IPS-18c (cell line): ENCODE data around the gene HID1.

Experiments used
- H3K4me3 ChIP-seq: 2 replicates; pipeline ENCODE4 v1.7.0; 2013; ENCODE audit warnings: low read depth, mild to moderate bottlenecking, low read length, moderate library complexity; ENCODE audit not compliant: insufficient read depth
- H3K9me3 ChIP-seq: one replicate; pipeline ENCODE4 v1.6.1; 2013; ENCODE audit warnings: mild to moderate bottlenecking, low read length, moderate library complexity; ENCODE audit not compliant: control insufficient read depth, insufficient read depth

HID1 gene

GRCh38 chr17:74959826-74960515 lies 12.6 kb downstream of the HID1 start:
- Histone ChIP-seq H3K4me3 (no peak overlapping the region), H3K9me3 (no peaks in the 10 kb centered on the region)

DNA sequence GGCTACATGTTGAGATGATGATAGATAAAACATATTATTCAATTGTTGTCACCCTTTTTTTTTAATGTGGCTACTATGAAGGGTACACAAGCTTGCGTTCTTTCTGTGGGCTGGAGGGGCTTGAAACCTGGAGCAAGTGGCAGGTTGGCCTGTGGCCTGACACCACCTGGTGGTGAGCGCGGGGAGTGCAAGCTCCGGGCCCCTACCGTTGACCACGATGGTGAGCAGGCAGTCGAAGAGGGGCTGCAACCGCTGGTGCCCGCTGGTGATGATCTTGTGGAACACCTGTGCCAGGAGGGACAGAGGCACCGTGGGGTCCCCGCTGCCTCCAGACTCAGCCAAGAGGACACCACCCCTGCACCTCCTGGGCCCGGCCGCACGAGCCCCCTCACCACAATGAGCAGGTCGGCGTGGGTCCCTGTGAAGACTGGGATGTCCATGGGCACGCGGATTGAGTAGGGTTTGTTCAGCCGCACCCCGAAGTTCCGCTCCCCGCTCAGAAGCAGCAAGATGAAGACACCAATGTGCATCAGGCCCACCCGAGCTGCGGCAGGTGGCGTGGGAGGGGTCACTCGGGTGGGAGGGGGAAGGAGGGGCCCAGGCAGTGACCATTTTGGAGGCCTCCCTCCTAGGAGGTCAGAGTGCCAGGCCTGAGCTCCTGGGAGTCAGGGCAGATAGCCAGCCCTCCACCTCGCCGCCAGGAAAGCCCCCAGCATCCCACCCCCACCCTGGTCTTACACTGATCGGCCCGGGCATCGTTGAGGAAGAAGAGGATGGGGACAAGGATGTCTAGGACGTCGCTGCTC lies 14.4 kb downstream of the HID1 start:
- no peak overlapping the region for H3K4me3 ChIP-seq

GRCh38 chr17:74956093-74956492 lies 16.5 kb downstream of the HID1 start:
- no peak overlapping the region for H3K4me3 ChIP-seq
- peaks cover 4% of the 10 kb centered on the region for H3K9me3 ChIP-seq

More for the DNA sequence above, 14.4 kb downstream of the HID1 start:
- H3K9me3 ChIP-seq, result peaks cover 4% of the 10 kb centered on the region

DNA sequence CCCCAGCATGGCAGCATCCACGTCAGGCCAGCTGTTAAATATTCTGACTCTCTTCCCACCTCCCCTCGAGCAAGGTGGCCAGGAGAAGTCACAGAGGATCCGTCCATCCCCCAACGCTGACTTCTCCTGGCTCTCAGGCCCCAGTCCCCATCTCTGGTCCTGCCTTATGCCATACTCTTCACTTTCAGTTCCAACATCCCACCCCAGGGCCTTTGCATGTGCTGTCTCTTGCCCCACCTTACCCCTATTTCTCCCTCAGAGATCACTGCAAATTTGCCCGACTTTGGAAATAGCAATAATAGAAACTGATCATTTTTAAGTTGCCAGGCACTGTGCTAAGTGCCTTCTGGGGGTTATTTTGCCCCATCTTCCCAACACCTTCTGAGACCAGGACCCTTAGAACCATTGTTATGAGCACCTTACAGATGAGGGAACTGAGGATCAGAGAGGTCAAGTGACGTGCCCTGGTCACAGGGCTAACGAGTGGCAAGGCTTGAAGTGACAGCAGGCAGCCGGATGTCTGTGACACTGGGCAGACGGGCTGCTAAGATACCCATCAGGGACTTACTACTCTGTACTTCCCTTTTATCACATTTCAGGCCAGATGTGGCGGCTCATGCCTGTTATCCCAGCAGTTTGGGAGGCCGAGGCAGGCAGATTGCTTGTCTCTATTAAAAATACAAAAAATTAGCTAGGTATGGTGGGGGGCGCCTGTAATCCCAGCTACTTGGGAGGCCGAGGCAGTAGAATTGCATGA lies 17.7 kb downstream of the HID1 start:
- peaks cover 4% of the 10 kb centered on the region for H3K9me3 ChIP-seq
- H3K4me3 ChIP-seq, result no peak overlapping the region

DNA sequence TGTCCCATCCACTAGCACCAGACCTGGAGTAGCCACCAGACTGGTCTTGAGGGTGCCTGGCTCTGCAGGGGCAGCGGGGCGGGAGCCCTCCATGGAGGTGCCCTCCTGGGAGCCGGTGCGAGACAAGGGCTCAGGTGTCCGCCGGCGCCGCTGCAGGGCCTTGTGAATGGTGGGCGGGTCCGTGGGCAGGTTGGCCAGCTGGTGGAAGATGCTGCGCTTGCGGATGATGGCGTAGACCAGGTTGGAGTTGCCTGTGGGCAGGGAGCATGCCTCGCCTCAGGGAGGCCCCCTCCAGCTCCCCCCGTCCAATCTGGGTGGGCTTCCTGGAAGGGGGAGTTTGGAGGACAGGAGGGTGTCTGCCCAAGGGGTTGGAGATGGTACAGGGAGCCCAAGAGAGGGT lies 18.4 kb downstream of the HID1 start:
- H3K9me3 ChIP-seq, result peaks cover 4% of the 10 kb centered on the region
- no peak overlapping the region for H3K4me3 ChIP-seq

GRCh38 chr17:74953134-74953687 lies 19.3 kb downstream of the HID1 start:
- H3K4me3 ChIP-seq, result no peak overlapping the region

GRCh38 chr17:74952431-74953133 lies 20.0 kb downstream of the HID1 start:
- H3K9me3 ChIP-seq, result peaks cover 4% of the 10 kb centered on the region
- H3K4me3 ChIP-seq, result no peak overlapping the region

More at GRCh38 chr17:74953134-74953687, 19.3 kb downstream of the HID1 start:
- peaks cover 4% of the 10 kb centered on the region for H3K9me3 ChIP-seq

- Histone ChIP-seq H3K4me3 (no peak overlapping the region), H3K9me3 (peaks cover 4% of the 10 kb centered on the region)
Measured at GRCh38 chr17:74951680-74952421, 20.7 kb downstream of the HID1 start.

DNA sequence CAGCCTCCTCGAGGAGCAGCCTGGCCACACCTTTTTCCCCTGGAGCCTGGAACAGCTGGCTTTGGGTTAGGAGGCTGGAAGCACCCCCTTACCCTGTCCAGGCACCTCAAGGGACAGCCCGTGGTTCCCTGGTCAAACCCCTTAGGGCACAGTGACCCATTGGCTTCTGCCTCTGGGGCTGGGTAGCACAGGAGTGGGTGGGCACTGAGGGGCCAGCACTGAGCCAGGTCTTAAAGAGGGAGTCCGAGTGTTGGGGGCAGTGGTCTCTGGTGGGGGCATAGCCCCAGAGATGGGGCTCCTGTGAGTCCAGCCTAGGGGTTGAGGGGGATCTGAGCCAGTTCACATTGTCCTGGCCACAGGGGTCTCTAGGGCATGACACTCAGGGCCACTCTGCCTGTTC lies 21.5 kb downstream of the HID1 start:
- Histone ChIP-seq H3K9me3 (peaks cover 4% of the 10 kb centered on the region), H3K4me3 (no peak overlapping the region)

DNA sequence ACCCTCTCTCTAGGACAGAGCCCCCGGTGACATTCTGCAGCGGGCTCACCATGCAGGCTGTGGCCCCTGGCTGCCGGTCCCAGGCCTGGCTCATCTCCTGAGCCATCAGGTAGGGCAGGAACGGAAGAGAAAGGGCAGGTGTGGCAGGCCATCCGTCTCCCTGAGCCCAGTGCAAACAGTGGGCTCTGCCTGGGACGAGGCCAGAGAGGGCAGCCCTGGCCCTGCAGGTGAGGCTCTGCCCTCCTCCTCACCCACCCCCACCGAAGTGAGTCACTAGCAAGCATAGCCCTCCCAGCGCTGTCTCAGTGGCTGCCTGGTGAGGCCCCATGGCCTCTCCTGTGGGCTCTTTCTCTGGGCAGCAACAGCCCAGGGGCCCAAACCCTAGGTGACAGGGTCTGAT lies 22.4 kb downstream of the HID1 start:
- Histone ChIP-seq H3K9me3 (peaks cover 4% of the 10 kb centered on the region), H3K4me3 (no peak overlapping the region)

- Histone ChIP-seq H3K4me3 (no peak overlapping the region), H3K9me3 (peaks cover under 1% of the 10 kb centered on the region)
Measured at GRCh38 chr17:74949455-74950115, 23.0 kb downstream of the HID1 start.

DNA sequence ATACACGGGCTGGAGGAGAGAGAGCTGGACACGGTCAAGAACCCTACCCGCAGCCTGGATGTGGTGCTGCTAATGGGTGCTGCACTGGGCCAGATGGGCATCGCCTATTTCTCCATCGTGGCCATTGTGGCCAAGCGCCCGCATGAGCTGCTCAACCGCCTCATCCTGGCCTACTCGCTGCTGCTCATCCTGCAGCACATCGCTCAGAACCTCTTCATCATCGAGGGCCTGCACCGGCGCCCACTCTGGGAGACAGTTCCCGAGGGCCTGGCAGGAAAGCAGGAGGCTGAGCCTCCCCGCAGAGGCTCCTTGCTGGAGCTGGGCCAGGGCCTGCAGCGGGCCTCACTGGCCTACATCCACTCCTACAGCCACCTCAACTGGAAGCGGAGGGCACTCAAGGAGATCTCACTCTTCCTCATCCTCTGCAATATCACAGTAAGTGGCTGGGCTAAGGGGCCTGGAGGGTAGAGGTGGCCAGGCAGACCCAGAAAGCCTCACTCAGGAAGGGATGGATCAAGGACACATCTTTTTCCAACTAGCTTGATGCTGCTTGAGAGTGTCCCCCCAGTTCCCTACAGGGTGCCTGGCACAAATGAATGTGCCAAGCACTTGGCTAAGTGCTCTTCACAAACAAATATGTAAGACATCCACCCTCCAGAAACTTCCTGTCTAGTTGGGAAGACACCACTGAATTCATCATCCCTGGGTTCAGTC lies 25.4 kb downstream of the HID1 start:
- no peak overlapping the region for H3K4me3 ChIP-seq

GRCh38 chr17:74946641-74947040 lies 25.9 kb downstream of the HID1 start:
- no peak overlapping the region for H3K4me3 ChIP-seq
- no peaks in the 10 kb centered on the region for H3K9me3 ChIP-seq

More for the DNA sequence above, 25.4 kb downstream of the HID1 start:
- H3K9me3 ChIP-seq, result no peaks in the 10 kb centered on the region

DNA sequence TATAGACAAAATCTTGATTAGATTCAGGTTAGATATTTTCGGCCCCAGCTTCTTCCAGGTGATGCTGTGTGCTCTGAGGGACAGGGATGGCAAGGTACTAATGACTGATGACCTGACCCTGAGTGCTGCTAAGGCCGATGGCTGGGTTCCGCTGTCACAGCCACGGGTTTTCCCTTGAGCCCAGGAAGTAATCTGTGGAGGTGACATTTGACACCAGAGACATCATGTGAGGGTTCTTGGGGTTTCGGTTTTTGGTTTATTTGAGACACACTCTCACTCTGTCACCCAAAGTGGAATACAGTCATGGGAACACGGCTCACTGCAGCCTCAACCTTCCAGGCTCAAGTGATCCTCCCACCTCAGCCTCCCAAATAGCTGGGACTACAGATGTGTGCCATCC lies 27.0 kb downstream of the HID1 start:
- H3K4me3 ChIP-seq, result no peak overlapping the region
- H3K9me3 ChIP-seq, result no peaks in the 10 kb centered on the region

DNA sequence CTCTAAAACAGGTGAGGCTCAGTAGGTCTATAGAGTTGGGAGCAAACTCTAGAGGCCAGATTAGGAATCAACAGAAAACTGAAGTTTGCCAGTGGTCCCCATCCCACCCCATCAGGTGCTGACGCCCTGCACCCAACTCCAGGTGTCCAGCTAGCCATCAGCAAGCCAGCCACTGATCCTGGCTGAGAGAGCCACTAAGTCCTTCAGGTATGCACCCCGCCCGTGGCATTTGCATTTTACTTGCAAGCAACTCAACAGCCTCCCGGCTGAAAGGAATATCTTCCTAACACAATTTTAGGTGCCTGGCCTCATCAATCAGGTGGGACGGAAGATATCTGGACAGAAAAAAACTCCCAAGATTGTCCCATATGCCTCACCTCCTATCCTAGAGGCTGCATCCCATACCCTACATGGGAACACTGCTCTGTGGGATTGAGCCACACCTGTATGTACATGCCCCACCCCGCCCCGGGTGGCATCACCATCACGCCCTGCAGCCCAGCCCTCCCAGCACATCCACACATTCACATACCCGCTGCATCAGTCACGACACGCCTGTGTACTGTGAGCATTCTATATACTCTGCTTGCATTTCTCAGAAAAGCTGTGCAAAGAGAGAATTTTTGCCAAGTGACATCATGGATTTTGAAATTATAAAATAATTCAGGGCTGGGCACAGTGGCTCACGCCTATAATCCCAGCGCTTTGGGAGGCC lies 28.6 kb downstream of the HID1 start:
- Histone ChIP-seq H3K9me3 (no peaks in the 10 kb centered on the region), H3K4me3 (no peak overlapping the region)
